ENCODE data around the gene DPEP3. TPM values are rescaled to one million over a fixed set of nuclear protein-coding genes. Genes with fewer than 3 reads are reported as not detected.

Gene DPEP3
- total and polyA plus RNA-seq, 2 donors from 2014 or later, result 0.19 TPM; not detected in 1

DNA sequence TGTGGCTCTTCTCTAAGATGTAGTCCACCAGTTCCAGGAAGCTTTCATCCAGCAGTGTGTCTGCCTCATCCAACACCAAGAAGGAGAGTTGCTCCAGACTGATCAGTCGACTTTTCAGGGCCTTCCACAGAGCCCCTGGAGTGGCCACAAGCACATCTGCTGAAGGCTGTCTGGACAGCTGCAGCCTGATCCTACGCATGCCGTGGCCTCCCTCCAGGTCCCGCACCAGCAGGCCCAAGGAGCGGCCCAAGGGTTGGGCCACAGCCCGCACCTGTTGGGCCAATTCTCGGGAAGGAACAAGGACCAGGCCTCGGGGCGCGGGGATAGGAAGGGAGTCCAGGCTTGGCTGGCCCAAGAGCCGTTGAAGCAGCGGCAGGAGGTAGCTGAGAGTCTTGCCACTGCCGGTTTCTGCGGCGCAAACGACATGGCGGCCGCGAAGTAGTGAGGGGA, 42.0 kb upstream of the DPEP3 start:
- DNase-seq, result peak in 1 of 5 donors; percentile 78
- intact Hi-C loops (cut with DNase I), result no loop called here
- Histone ChIP-seq H3K9me3 (ENCODE audit: control insufficient read depth in 2 of 3, insufficient read depth in 1 of 3, low read length in 3 of 3) (no peaks in the 10 kb centered on the region), H3K4me3 (ENCODE audit: low read length in 3 of 3) (peak overlapping the region; percentile 78 to 89 (median 82)), H3K27ac (ENCODE audit: low read depth in 2 of 2, low read length in 2 of 2) (no peak overlapping the region), H3K27me3 (ENCODE audit: control insufficient read depth, insufficient read depth, low read length) (no peaks in the 10 kb centered on the region), H3K36me3 (ENCODE audit: control insufficient read depth in 2 of 3, insufficient read depth in 3 of 3, low read length in 3 of 3) (peaks cover 0 to 2% (median 0%) of the 10 kb centered on the region in 3 donors), H3K4me1 (ENCODE audit: control insufficient read depth in 2 of 3, insufficient read depth in 2 of 3, low read depth in 1 of 3, low read length in 3 of 3) (peaks cover 0 to 14% (median 6%) of the 10 kb centered on the region in 3 donors), H3K9ac (ENCODE audit: low read length in 3 of 3) (peak overlapping the region; percentile 11 to 86 (median 79))
- TF ChIP-seq, protein P1, sequence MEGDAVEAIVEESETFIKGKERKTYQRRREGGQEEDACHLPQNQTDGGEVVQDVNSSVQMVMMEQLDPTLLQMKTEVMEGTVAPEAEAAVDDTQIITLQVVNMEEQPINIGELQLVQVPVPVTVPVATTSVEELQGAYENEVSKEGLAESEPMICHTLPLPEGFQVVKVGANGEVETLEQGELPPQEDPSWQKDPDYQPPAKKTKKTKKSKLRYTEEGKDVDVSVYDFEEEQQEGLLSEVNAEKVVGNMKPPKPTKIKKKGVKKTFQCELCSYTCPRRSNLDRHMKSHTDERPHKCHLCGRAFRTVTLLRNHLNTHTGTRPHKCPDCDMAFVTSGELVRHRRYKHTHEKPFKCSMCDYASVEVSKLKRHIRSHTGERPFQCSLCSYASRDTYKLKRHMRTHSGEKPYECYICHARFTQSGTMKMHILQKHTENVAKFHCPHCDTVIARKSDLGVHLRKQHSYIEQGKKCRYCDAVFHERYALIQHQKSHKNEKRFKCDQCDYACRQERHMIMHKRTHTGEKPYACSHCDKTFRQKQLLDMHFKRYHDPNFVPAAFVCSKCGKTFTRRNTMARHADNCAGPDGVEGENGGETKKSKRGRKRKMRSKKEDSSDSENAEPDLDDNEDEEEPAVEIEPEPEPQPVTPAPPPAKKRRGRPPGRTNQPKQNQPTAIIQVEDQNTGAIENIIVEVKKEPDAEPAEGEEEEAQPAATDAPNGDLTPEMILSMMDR (IDR thresholded peaks at IDR 0.05; ENCODE audit: borderline replicate concordance, extremely low read depth, insufficient read depth), result no peak
- no peak for FAIRE-seq

GRCh38 chr16:68021490-68021889, 41.2 kb upstream of the DPEP3 start:
- H3K27ac ChIP-seq (ENCODE audit: low read depth in 2 of 2, low read length in 2 of 2), result no peak overlapping the region
- no peak for DNase-seq
- FAIRE-seq, result no peak
- H3K9me3 ChIP-seq (ENCODE audit: control insufficient read depth in 2 of 3, insufficient read depth in 1 of 3, low read length in 3 of 3), result no peaks in the 10 kb centered on the region
- H3K4me1 ChIP-seq (ENCODE audit: control insufficient read depth in 2 of 3, insufficient read depth in 2 of 3, low read depth in 1 of 3, low read length in 3 of 3), result peaks cover 0 to 14% (median 6%) of the 10 kb centered on the region in 3 donors
- peaks cover 0 to 2% (median 0%) of the 10 kb centered on the region in 3 donors for H3K36me3 ChIP-seq (ENCODE audit: control insufficient read depth in 2 of 3, insufficient read depth in 3 of 3, low read length in 3 of 3)
- intact Hi-C loops (cut with DNase I), result no loop called here
- H3K4me3 ChIP-seq (ENCODE audit: low read length in 3 of 3), result peak overlapping the region in 1 of 3 donors; percentile 82
- TF ChIP-seq, protein P1 (IDR thresholded peaks at IDR 0.05; ENCODE audit: borderline replicate concordance, extremely low read depth, insufficient read depth), result no peak
- no peaks in the 10 kb centered on the region for H3K27me3 ChIP-seq (ENCODE audit: control insufficient read depth, insufficient read depth, low read length)
- peak overlapping the region in 1 of 3 donors; percentile 19 for H3K9ac ChIP-seq (ENCODE audit: low read length in 3 of 3)

GRCh38 chr16:68019167-68019680, 38.9 kb upstream of the DPEP3 start:
- no peak overlapping the region for H3K27ac ChIP-seq (ENCODE audit: low read depth in 2 of 2, low read length in 2 of 2)
- TF ChIP-seq, protein P1 (IDR thresholded peaks at IDR 0.05; ENCODE audit: borderline replicate concordance, extremely low read depth, insufficient read depth), result no peak
- FAIRE-seq, result no peak

More at GRCh38 chr16:68019167-68019680, 38.9 kb upstream of the DPEP3 start:
- intact Hi-C loops (cut with DNase I), result no loop called here
- H3K27me3 ChIP-seq (ENCODE audit: control insufficient read depth, insufficient read depth, low read length), result no peaks in the 10 kb centered on the region
- no peaks in the 10 kb centered on the region for H3K9me3 ChIP-seq (ENCODE audit: control insufficient read depth in 2 of 3, insufficient read depth in 1 of 3, low read length in 3 of 3)
- no peak overlapping the region for H3K4me3 ChIP-seq (ENCODE audit: low read length in 3 of 3)
- DNase-seq, result no peak
- H3K36me3 ChIP-seq (ENCODE audit: control insufficient read depth in 2 of 3, insufficient read depth in 3 of 3, low read length in 3 of 3), result peaks cover 0 to 2% (median 0%) of the 10 kb centered on the region in 3 donors
- no peak overlapping the region for H3K9ac ChIP-seq (ENCODE audit: low read length in 3 of 3)
- H3K4me1 ChIP-seq (ENCODE audit: control insufficient read depth in 2 of 3, insufficient read depth in 2 of 3, low read depth in 1 of 3, low read length in 3 of 3), result peaks cover 0 to 14% (median 6%) of the 10 kb centered on the region in 3 donors

All from kidney (tissue), 14 donors.